ENCODE measurements around the gene TIE1.
A peak's percentile ranks its signal among the peaks of the same experiment; 100 is the strongest.

The TIE1 gene

GRCh38 chr1:43339584-43340232 lies 38.9 kb downstream of the TIE1 start:
- DNase-seq: no peak

DNA sequence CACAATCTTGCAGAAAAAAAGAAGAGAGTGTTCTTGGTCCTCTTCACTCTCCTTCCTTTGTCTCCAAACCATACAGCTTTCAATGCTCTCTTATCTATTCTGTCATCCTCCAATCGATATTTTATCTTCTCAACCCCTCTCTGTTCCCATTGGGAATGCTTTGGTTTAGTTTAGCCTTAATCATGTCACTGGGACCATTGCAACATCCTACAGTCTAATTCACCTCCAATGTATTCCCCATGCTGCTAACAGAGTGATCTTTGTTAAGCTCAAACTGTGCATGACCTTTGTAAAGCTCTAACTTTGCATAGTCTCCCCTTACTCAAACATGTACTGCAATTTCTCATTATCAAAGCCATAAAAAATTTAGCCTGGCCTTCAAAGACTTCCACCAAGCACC lies 39.8 kb downstream of the TIE1 start:
- DNase-seq: no peak

DNA sequence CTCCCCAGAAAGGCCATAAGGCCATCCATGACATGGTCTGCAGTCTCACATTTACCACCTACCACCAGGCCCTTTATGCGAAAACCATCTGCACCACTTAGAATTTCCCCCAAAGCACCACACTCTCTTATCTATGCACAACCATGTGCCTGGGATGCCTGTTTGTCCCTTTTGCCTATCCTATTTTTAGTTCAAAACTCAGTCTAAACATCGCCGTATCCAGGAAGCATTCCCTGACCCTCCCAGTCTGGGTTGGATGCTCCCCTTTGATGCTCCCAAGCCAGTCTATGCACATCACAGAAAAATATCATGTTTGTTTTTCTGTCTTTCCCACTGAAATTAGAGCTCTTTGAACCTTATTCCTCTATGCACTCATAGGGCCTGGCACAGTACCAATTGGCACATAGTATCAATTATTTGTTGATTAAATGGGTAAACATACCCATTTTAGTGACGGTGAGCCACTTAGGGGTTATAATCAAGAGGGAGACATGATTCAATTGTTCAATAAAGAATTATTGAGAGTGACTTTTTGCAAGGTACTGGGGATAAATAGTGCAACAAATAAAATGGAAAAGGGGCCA lies 43.6 kb downstream of the TIE1 start:
- DNase-seq: no peak

- no peak for DNase-seq
Observed at GRCh38 chr1:43345120-43345519, 44.3 kb downstream of the TIE1 start.

- no peak for DNase-seq
Observed at GRCh38 chr1:43346636-43347035, 45.9 kb downstream of the TIE1 start.

DNA sequence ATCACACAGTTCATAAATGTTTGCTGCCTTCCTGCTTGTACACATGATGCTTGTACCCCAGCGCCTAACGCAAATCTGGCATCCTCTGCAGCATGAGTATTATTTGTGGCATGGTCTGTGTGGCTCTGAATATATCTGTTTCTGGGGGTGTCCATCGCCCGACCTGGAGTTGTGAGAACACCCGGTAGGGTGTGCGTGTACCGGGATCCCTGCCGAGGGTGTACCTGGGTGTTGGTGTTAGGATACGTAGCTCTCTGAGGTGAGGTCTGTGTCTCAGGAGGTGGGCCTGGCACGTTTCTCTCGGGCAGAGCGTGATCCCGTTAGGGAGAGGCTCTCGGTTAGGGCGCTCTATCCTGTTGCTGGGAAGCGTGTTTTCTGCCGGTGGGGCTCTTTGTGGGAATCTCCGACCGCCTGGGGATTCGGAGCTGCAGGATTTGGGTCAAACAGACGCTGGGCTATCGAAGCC lies 47.6 kb downstream of the TIE1 start:
- no peak for DNase-seq

DNA sequence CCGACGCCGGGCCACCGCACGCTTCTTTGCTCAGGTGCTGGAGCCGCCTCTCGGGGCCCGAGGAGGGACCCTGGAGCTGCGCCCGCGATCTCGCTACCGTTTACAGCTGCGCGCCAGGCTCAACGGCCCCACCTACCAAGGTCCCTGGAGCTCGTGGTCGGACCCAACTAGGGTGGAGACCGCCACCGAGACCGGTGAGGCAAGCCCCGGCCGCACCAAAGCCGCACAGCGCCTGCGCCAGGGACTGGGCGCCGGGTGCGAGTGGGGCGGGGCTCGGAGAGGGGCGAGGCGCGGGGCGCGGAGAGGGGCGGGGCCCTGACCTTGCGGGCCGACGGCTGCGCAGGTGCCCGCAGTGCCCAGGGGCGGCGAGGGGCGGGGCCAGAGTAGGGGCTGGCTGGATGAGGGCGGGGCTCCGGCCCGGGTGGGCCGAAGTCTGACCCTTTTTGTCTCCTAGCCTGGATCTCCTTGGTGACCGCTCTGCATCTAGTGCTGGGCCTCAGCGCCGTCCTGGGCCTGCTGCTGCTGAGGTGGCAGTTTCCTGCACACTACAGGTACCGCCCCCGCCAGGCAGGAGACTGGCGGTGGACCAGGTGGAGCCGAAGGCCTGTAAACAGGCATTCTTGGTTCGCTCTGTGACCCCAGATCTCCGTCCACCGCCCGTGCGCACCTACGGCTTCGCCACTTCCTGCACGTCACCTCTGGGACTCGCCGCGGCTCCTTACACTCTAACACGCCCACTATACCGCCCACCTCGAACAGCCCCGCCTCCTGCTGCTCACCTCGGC lies 48.2 kb downstream of the TIE1 start:
- DNase-seq: peak; percentile 73

DNA sequence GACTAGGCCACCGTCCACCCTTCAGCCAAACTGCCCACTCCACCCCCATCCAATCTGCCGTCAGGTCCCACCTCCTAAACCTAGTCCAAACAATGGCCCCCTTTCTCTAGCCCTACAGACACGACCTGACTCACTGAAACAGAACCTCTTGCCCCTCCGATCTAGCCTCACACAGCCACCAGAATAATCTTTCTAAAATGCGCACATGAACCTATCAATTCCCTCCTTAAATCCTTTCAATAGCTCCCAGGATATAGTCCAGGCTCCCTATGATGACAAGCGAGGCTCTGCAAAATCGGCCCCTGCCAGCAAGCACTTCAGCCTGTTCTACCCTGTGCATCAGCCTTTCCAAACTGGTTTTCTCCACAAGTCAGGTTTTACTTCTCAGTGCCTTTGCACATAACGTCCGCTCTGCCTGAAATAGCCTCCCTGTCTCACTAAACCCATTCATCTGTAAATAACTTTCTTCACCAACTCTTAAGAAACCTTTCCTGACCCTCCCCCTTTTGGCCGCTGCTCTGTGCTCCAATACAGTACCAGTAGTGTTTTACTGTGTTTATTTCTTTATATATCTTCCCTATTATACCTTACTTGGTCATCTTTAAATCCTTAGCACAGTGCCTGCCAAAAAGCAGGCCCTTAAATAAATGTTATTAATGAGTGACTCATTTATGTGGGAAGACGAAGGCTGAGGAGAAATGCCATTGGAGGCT lies 49.0 kb downstream of the TIE1 start:
- no peak for DNase-seq

DNA sequence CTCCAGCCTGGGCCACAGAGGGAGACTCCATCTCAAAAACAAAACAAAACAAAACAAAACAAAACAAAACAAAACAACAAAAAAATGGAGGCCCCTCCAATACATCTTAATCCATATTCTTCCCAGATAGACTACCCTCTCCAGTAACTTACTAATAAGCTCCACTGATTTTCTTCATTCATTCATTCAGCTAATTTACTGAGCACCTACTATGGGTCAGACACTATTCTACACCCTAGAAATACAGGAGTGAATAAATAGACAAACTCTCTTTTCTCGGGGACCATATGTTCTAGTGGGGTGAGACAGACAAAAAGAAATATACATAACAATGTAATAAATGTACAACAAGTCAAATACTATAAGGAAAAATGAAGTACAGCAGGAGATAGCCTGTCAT lies 50.2 kb downstream of the TIE1 start:
- no peak for DNase-seq

- no peak for DNase-seq
Observed at GRCh38 chr1:43351421-43352350, 50.9 kb downstream of the TIE1 start.

GRCh38 chr1:43352351-43352705 lies 51.5 kb downstream of the TIE1 start:
- DNase-seq: no peak

- no peak for DNase-seq
Observed at GRCh38 chr1:43352881-43353280, 52.1 kb downstream of the TIE1 start.

DNA sequence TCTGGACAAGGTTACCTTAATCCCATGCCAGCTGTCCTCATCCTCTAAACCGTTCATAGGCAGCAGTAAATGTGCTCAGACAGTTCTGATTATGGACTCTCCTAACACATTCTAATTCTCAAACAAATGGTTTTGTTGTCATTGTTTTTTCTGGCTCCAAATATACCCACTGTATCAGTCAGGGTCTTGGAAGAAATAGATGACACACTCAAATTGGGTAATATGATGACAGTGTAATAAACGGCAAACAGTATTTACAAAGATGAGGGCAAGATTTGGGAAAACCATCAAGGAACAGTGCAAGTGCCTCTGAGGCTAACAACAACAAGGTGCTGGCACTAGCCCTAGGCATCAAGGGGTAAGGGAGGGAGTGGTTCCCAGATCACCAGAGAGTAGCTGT lies 53.7 kb downstream of the TIE1 start:
- no peak for DNase-seq

DNA sequence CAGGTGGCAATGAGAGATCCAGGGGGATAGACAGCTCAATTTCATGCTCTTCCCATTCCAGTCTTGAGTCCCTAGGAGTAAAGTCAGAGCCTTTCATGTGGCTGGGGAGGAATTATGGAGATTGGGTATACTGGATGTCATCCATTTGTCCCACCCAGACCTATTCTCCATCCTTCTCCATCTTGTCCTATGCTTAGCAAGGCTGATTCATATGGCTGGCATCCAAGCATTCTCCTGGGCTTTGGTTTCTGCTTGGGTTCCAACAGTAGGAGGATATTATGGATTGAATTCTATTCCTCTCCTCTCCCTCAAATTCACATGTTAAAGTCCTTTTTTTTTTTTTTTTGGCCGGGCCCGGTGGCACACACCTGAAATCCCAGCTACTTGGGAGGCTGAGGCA lies 54.2 kb downstream of the TIE1 start:
- no peak for DNase-seq

DNA sequence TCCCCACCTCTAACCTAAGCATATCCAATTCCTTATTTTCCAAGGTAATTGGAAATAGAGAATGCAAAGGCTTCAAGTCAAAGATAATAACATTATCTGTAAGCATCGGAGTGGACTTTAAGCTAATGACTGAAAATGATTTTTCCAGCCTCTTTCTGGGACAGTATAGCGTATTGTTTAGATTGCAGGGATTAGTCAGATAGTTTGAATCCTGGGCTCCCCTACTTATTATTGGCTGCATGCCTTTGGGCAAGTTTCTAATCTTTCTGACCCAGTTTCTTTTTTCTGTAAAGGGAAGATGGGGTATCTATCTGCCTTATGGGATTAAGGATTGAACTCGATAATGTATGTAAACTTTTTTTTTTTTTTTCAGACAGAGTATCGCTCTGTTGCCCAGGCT lies 56.5 kb downstream of the TIE1 start:
- DNase-seq: no peak

- no peak for DNase-seq
Observed at GRCh38 chr1:43358121-43358745, 57.5 kb downstream of the TIE1 start.

GRCh38 chr1:43358746-43359693 lies 58.2 kb downstream of the TIE1 start, which contains the start of gene CDC20:
Gene CDC20 (plus strand): TSS chr1:43358981. CDS start chr1:43359216, 235 bp downstream.
- peak; percentile 98 for DNase-seq

GRCh38 chr1:43359696-43360095 lies 58.9 kb downstream of the TIE1 start:
- DNase-seq: no peak

DNA sequence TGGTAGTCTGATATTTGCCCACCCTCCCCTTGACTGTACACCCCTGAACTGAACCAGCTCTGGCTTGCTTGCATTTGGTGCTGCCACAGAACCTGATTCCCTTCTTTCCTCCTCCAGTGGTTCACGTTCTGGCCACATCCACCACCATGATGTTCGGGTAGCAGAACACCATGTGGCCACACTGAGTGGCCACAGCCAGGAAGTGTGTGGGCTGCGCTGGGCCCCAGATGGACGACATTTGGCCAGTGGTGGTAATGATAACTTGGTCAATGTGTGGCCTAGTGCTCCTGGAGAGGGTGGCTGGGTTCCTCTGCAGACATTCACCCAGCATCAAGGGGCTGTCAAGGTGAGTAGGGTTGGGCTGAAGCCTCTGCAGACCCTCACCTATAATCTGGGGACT lies 59.8 kb downstream of the TIE1 start:
- DNase-seq: no peak

DNA sequence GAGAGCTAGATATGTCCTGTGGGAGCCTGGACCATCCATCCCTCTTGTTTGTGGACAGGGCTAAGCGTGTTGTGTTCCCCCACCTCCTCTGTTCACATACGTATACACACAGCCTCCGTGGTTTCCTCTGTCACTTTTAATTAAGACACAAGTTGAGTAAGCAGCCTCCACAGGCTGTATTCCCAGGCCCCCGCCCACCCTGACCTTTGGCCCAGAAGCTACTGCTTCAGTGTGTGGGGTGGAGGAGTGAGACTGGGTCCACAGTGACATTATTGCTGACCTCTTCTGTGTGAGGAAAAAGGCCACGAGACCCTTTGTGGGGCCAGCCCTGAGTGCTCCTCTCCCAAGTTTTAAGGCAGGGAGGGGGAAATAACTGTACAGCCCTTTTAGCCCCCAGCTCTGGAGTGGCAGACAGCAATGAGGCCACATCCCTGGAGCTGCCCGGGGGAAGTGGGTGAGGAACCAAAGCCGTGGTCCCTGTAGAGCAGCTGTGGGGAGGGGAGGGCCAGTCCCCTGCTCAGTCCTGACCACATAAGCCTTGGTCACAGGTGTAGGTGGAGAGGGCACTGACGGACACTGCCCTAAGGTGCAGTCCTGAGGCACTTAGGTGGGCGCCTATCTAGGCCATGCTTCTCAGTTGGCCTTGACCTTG lies 62.6 kb downstream of the TIE1 start:
- no peak for DNase-seq

Measured in left hindlimb (tissue), 1 donor.